SK-N-SH (cell line): ENCODE results near the gene FTO. TPM values are rescaled to one million over a fixed set of nuclear protein-coding genes. Genes with fewer than 3 reads are reported as not detected.
A peak's percentile ranks its signal among the peaks of the same experiment; 100 is the strongest.

Experiments used
- CTCF ChIA-PET: fragments of 300-600, 350-600 bp; formaldehyde crosslinking; extraction: SDS; loops from one replicate; lab custom pipeline; 2021; lab: Yijun Ruan, JAX
- POLR2A ChIA-PET: fragments of 350-600 bp; sonication (Branson Sonifier 250); formaldehyde crosslinking; extraction: SDS; loops from one replicate; lab custom pipeline; 2020; ENCODE audit warnings: antibody characterized with exemption, inconsistent platforms; lab: Yijun Ruan, JAX
- DNase-seq: peaks from one replicate; pipeline ENCODE4 v3.0.0; 2012
- H2AFZ ChIP-seq: fragments of 200-600 bp; sonication (generic); 2 replicates; pipeline ENCODE4 v1.8.1; 2016; ENCODE audit warnings: antibody characterized with exemption, mild to moderate bottlenecking, low read depth
- H3F3A ChIP-seq: fragments of 200-600 bp; sonication (generic); replicated peaks from 2 replicates; pipeline ENCODE3; 2016; ENCODE audit warnings: antibody characterized with exemption, mild to moderate bottlenecking; ENCODE audit not compliant: insufficient read depth
- H3K27ac ChIP-seq, 2 experiments: fragments of 200-500 bp in 1 of 2; fragments of 200-600 bp in 1 of 2; sonication (Bioruptor generic) in 1 of 2; sonication (generic), shearing (Covaris generic) in 1 of 2; 2 replicates each; pipeline versions ENCODE4 v1.5.1 to v1.6.1; 2014 to 2016; ENCODE audit warnings: low read depth in 2 of 2, inconsistent platforms in 1 of 2, low read length in 1 of 2, mild to moderate bottlenecking in 1 of 2, mixed read lengths in 1 of 2
- H3K27me3 ChIP-seq: fragments of 200-600 bp; sonication (generic), shearing (Covaris generic); 2 replicates; pipeline ENCODE4 v1.6.1; 2016; ENCODE audit warnings: mixed run types; ENCODE audit not compliant: insufficient read depth
- H3K36me3 ChIP-seq, 2 experiments: fragments of 200-500 bp in 1 of 2; fragments of 200-600 bp in 1 of 2; sonication (Bioruptor generic) in 1 of 2; sonication (generic) in 1 of 2; replicated peaks in 1 of 2; 2 replicates each; pipeline versions ENCODE3 to v1.5.1; 2014 to 2016; ENCODE audit warnings: low read length in 1 of 2, mild to moderate bottlenecking in 1 of 2; ENCODE audit not compliant: insufficient read depth in 2 of 2, control insufficient read depth in 1 of 2
- H3K4me1 ChIP-seq, 2 experiments: fragments of 200-500 bp in 1 of 2; fragments of 200-600 bp in 1 of 2; sonication (Bioruptor generic) in 1 of 2; sonication (generic), shearing (Covaris generic) in 1 of 2; 2 replicates each; pipeline versions ENCODE4 v1.5.1 to v1.6.1; 2014 to 2016; ENCODE audit warnings: low read depth in 1 of 2, low read length in 1 of 2, mixed run types in 1 of 2; ENCODE audit not compliant: insufficient read depth in 2 of 2, control insufficient read depth in 1 of 2
- H3K4me2 ChIP-seq: fragments of 200-600 bp; sonication (generic), shearing (Covaris generic); 2 replicates; pipeline ENCODE4 v1.6.1; 2017; ENCODE audit warnings: mixed run types
- H3K4me3 ChIP-seq, 2 experiments: fragments of 200-500 bp in 1 of 2; fragments of 200-600 bp in 1 of 2; sonication (Bioruptor generic) in 1 of 2; sonication (generic), shearing (Covaris generic) in 1 of 2; 2 replicates each; pipeline versions ENCODE4 v1.5.1 to v1.8.1; 2014 to 2016; ENCODE audit warnings: low read depth in 2 of 2, inconsistent platforms in 1 of 2, low read length in 1 of 2, mild to moderate bottlenecking in 1 of 2, mixed read lengths in 1 of 2, moderate library complexity in 1 of 2
- H3K79me2 ChIP-seq: fragments of 200-600 bp; sonication (generic); 2 replicates; pipeline ENCODE4 v1.8.1; 2017; ENCODE audit warnings: mild to moderate bottlenecking; ENCODE audit not compliant: insufficient read depth
- H3K9ac ChIP-seq: fragments of 200-600 bp; sonication (generic); 2 replicates; pipeline ENCODE4 v1.6.1; 2017; ENCODE audit warnings: mixed run types
- H3K9me2 ChIP-seq: fragments of 200-600 bp; sonication (generic); 2 replicates; pipeline ENCODE4 v1.6.1; 2017; ENCODE audit warnings: mixed run types
- H3K9me3 ChIP-seq: fragments of 200-600 bp; sonication (generic); 2 replicates; pipeline ENCODE4 v1.6.1; 2017; ENCODE audit warnings: mixed run types, mild to moderate bottlenecking, moderate library complexity
- H4K20me1 ChIP-seq: fragments of 200-600 bp; sonication (generic); 2 replicates; pipeline ENCODE4 v1.6.1; 2017; ENCODE audit warnings: mild to moderate bottlenecking, mixed run types; ENCODE audit not compliant: insufficient read depth
- CHD2 ChIP-seq: fragments of 150-350 bp; IDR thresholded peaks from 2 replicates; pipeline ENCODE4 v1.6.1; 2018; ENCODE audit warnings: low read length; ENCODE audit not compliant: partially characterized antibody
- FOSL2 ChIP-seq: IDR thresholded peaks from 2 replicates; pipeline ENCODE4 v1.4.0; 2012; ENCODE audit warnings: low read depth, mild to moderate bottlenecking, moderate library complexity, borderline replicate concordance
- FOXM1 ChIP-seq: IDR thresholded peaks from 2 replicates; pipeline ENCODE4 v1.4.0; 2012; ENCODE audit warnings: low read depth, mild to moderate bottlenecking
- GATA2 ChIP-seq: sonication (generic); formaldehyde crosslinking; IDR thresholded peaks from 2 replicates; pipeline ENCODE4 v1.5.0; 2020; ENCODE audit warnings: mild to moderate bottlenecking, missing genetic modification reagents
- MEF2A ChIP-seq: IDR thresholded peaks from 2 replicates; pipeline ENCODE4 v1.4.0; 2012; ENCODE audit warnings: low read depth, borderline replicate concordance
- POLR2AphosphoS5 ChIP-seq: IDR thresholded peaks from 2 replicates; pipeline ENCODE4 v1.6.1; 2012; ENCODE audit warnings: low read depth, low read length
- RAD21 ChIP-seq: IDR thresholded peaks from 2 replicates; pipeline ENCODE4 v1.6.1; 2012; ENCODE audit warnings: mild to moderate bottlenecking, low read length
- RFX5 ChIP-seq: IDR thresholded peaks from 2 replicates; pipeline ENCODE4 v1.6.1; 2012; ENCODE audit warnings: mild to moderate bottlenecking, improper control_type of control experiment, low read length
- SIN3A ChIP-seq: IDR thresholded peaks from 2 replicates; pipeline ENCODE4 v1.6.1; 2012; ENCODE audit warnings: low read depth, mild to moderate bottlenecking, low read length, moderate library complexity, borderline replicate concordance
- TAF1 ChIP-seq: IDR thresholded peaks from 2 replicates; pipeline ENCODE4 v1.6.1; 2012; ENCODE audit warnings: low read depth, mild to moderate bottlenecking, low read length, moderate library complexity, borderline replicate concordance
- TEAD4 ChIP-seq: IDR thresholded peaks from 2 replicates; pipeline ENCODE4 v1.4.0; 2012; ENCODE audit warnings: mild to moderate bottlenecking, borderline replicate concordance; ENCODE audit not compliant: insufficient read depth
- WGBS: methylation state at CpG from one replicate; pipeline ENCODE4 v1.1.6; 2017; ENCODE audit warnings: low lambda C conversion rate; 5-methylcytosine and 5-hydroxymethylcytosine counted together
- polyA plus RNA-seq, 3 experiments: library from polyadenylated mRNA; depleted of rRNA; stranded (reverse); fragments of >200 nt; gene quantifications; 2 replicates each; pipeline ENCODE4 v1.2.3, GENCODE V29; 2012
- TF ChIP-seq, protein P1 (sequence below): IDR thresholded peaks from 2 replicates; pipeline ENCODE4 v1.4.0; 2012; ENCODE audit warnings: low read depth, borderline replicate concordance
- TF ChIP-seq, protein P2 (sequence below): IDR thresholded peaks from 2 replicates; pipeline ENCODE4 v1.4.0; 2012; ENCODE audit warnings: low read depth
- TF ChIP-seq, protein P3 (sequence below): fragments of 150-350 bp; IDR thresholded peaks from 2 replicates; pipeline ENCODE4 v1.6.1; 2016; ENCODE audit warnings: mild to moderate bottlenecking, low read depth, low read length
- TF ChIP-seq, protein P4 (sequence below): fragments of 200-600 bp; sonication (generic); IDR thresholded peaks from 2 replicates; pipeline ENCODE4 v1.6.1; 2017; ENCODE audit warnings: antibody characterized with exemption, mild to moderate bottlenecking, moderate library complexity

Gene FTO
- polyA plus RNA-seq, 1 of the 3 experiments (the other 2 are of a cell fraction): 41.2 TPM

DNA sequence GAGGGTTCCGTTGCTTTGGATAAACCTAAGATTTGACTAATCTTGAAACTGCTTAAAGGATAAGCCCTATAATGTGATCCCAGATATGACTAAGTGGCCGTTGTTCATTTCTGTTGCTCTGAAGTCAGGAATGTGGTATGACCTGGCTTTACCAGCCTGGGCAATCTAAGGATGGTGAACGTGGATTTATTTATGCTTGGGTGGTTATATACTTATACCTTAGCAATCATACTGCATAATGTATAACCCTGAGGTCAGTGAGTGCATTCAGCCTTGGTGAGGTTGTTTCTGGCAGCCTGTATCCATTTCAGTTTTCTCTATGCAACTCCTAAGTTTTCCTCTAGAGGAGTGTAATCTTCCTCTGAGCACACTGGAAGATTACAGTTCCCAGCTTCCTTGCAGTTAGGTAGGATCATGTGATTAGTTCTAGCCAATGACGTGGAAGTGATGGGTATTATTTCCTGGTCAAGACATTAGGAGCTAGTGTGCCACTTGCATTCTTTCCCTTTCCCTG lies 41.9 kb downstream of the FTO start (continued):
- TF ChIP-seq, protein P1, sequence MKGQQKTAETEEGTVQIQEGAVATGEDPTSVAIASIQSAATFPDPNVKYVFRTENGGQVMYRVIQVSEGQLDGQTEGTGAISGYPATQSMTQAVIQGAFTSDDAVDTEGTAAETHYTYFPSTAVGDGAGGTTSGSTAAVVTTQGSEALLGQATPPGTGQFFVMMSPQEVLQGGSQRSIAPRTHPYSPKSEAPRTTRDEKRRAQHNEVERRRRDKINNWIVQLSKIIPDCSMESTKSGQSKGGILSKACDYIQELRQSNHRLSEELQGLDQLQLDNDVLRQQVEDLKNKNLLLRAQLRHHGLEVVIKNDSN: peak; percentile 69
- TF ChIP-seq FOXM1 (no peak), CHD2 (no peak)
- TF ChIP-seq, protein P2, sequence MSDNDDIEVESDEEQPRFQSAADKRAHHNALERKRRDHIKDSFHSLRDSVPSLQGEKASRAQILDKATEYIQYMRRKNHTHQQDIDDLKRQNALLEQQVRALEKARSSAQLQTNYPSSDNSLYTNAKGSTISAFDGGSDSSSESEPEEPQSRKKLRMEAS: no peak
- TF ChIP-seq, all 33 proteins: peak for 2

DNA sequence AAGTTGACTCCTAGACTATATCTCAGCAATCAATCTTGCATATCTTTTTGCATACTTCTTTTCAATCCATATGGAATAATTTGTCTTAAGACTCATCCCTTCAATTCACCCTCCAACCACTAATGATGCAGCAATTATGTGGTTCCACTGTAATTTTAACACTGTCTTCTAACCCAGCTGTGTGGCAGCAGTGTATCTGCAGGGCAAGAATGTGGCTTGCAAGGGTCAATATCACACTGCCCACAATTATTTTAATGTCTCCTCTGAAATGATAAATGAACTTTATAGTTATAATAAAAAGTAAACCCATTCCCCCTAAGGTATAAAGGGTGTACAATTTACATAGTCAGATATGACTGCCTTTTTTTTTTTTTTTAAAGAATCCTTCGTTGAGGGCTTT lies 48.6 kb downstream of the FTO start:
- H3K79me2 ChIP-seq: peaks cover 50% of the 10 kb centered on the region
- H3K9ac ChIP-seq: no peak overlapping the region
- peaks cover 4% of the 10 kb centered on the region for H3F3A ChIP-seq
- WGBS: 81% methylated on average over 1 of the region's 1 CpG
- no peak overlapping the region for H3K4me2 ChIP-seq
- peaks cover 7 to 9% of the 10 kb centered on the region in 2 experiments; a peak in 2 of 4 replicates for H3K4me1 ChIP-seq
- TF ChIP-seq POLR2AphosphoS5 (no peak), GATA2 (CRISPR knock-in tag) (no peak), TEAD4 (no peak), RAD21 (no peak), FOSL2 (no peak), MEF2A (no peak), CHD2 (no peak), SIN3A (no peak), RFX5 (no peak), TAF1 (no peak)
- TF ChIP-seq, protein P1: no peak
- TF ChIP-seq, protein P3, sequence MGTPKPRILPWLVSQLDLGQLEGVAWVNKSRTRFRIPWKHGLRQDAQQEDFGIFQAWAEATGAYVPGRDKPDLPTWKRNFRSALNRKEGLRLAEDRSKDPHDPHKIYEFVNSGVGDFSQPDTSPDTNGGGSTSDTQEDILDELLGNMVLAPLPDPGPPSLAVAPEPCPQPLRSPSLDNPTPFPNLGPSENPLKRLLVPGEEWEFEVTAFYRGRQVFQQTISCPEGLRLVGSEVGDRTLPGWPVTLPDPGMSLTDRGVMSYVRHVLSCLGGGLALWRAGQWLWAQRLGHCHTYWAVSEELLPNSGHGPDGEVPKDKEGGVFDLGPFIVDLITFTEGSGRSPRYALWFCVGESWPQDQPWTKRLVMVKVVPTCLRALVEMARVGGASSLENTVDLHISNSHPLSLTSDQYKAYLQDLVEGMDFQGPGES: no peak
- TF ChIP-seq, protein P4, sequence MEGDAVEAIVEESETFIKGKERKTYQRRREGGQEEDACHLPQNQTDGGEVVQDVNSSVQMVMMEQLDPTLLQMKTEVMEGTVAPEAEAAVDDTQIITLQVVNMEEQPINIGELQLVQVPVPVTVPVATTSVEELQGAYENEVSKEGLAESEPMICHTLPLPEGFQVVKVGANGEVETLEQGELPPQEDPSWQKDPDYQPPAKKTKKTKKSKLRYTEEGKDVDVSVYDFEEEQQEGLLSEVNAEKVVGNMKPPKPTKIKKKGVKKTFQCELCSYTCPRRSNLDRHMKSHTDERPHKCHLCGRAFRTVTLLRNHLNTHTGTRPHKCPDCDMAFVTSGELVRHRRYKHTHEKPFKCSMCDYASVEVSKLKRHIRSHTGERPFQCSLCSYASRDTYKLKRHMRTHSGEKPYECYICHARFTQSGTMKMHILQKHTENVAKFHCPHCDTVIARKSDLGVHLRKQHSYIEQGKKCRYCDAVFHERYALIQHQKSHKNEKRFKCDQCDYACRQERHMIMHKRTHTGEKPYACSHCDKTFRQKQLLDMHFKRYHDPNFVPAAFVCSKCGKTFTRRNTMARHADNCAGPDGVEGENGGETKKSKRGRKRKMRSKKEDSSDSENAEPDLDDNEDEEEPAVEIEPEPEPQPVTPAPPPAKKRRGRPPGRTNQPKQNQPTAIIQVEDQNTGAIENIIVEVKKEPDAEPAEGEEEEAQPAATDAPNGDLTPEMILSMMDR: no peak
- 0 out of 2 replicates have a peak, but pooled peaks cover 5% of the 10 kb centered on the region for H3K9me3 ChIP-seq
- no peaks in the 10 kb centered on the region for H3K36me3 ChIP-seq
- POLR2A ChIA-PET: interaction anchor here (0.6 kb wide), 1 partner anchor 221 kb away, joined by 4 read pairs; no protein-coding TSS in a partner anchor
- no peak for DNase-seq
- no peak overlapping the region for H2AFZ ChIP-seq
- CTCF ChIA-PET: no interaction called here
- H3K27ac ChIP-seq: no peak overlapping the region
- H3K27me3 ChIP-seq: no peaks in the 10 kb centered on the region
- H3K9me2 ChIP-seq: no peaks in the 10 kb centered on the region
- H3K4me3 ChIP-seq: no peak overlapping the region
- no peaks in the 10 kb centered on the region; the same call in 1 of the 2 replicates for H4K20me1 ChIP-seq
